OCI-LY1 (cell line): Measurements from ENCODE around the gene SERTAD3.

Source experiments
- CTCF ChIP-seq: fragments of 200-600 bp; sonication (generic), shearing (Covaris generic); IDR thresholded peaks from 2 replicates; pipeline ENCODE4 v1.5.1; 2017; ENCODE audit warnings: mild to moderate bottlenecking, antibody characterized with exemption, low read length, moderate library complexity, mixed read lengths
- EZH2 ChIP-seq: fragments of 200-600 bp; sonication (generic), shearing (Covaris generic); IDR thresholded peaks from 2 replicates; pipeline ENCODE4 v1.8.0; 2017; ENCODE audit warnings: borderline replicate concordance, mixed run types, mild to moderate bottlenecking, antibody characterized with exemption, low read length, moderate library complexity, mixed read lengths

DNA sequence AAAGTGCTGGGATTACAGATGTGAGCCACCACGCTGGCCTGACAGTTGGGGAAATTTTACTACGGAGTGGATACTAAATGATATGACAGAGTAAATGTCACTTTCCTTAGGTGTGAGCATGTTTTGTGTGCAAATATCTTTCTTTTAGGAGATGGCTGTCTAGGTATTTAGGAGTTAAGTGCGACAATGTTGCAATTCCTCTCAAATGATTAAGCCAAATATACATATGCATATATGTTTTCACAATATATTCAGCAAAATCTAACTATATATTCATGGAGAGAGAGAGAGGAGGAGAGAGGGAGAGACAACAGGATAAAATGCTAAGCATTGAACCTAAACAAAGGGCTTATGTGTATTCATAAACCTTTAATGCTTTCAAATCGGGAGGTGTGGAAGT, 5.4 kb upstream of the SERTAD3 start:
- TF ChIP-seq CTCF (no peak), EZH2 (no peak)
